Activated CD4-positive, alpha-beta memory T cell treated with anti-CD3 and anti-CD28 coated beads, Interleukin-2, amount 10 ng/mL, durations not matched to agents 7 days and 5 days (primary cell): ENCODE measurements around the gene DCXR. TPM values are rescaled to one million over a fixed set of nuclear protein-coding genes. Genes with fewer than 3 reads are reported as not detected.

Source experiments
- CTCF ChIA-PET: fragments of 350-600 bp; sonication (Branson Sonifier 250); formaldehyde crosslinking; loops from one replicate; lab custom pipeline; 2021; ENCODE audit warnings: antibody characterized with exemption, inconsistent platforms; lab: Charles Lee
- POLR2A ChIA-PET: fragments of 350-600 bp; sonication (Branson Sonifier 250); formaldehyde crosslinking; loops from one replicate; lab custom pipeline; 2021; ENCODE audit warnings: antibody characterized with exemption; lab: Charles Lee
- DNase-seq: peaks from one replicate; pipeline ENCODE4 v3.0.0-alpha.2; 2020
- H3K27ac Mint-ChIP-seq: one replicate; pipeline ENCODE4 v1.8.0; 2021; ENCODE audit warnings: mild to moderate bottlenecking, mixed read lengths
- H3K27me3 Mint-ChIP-seq: one replicate; pipeline ENCODE4 v1.8.0; 2021; ENCODE audit warnings: mixed read lengths
- H3K36me3 Mint-ChIP-seq: one replicate; pipeline ENCODE4 v1.8.0; 2021; ENCODE audit warnings: low read depth, mixed read lengths
- H3K4me1 Mint-ChIP-seq: one replicate; pipeline ENCODE4 v1.8.0; 2021; ENCODE audit warnings: mixed read lengths
- H3K4me3 Mint-ChIP-seq: one replicate; pipeline ENCODE4 v1.8.0; 2021; ENCODE audit warnings: mild to moderate bottlenecking, mixed read lengths
- H3K9me3 Mint-ChIP-seq: one replicate; pipeline ENCODE4 v1.8.0; 2021; ENCODE audit warnings: mixed read lengths
- total RNA-seq, 2 experiments: library from RNA; stranded (reverse); gene quantifications; one replicate each; pipeline ENCODE4 v1.2.3, GENCODE V29; 2021

The DCXR gene
- total RNA-seq, 2 experiments from 2014 or later, result 93.9 to 95.2 TPM

- Mint-ChIP-seq H3K4me3 (no peak overlapping the region), H3K36me3 (peaks cover 11% of the 10 kb centered on the region), H3K27ac (no peak overlapping the region), H3K4me1 (peaks cover 9% of the 10 kb centered on the region), H3K27me3 (no peaks in the 10 kb centered on the region), H3K9me3 (no peaks in the 10 kb centered on the region)
- no peak for DNase-seq
- POLR2A ChIA-PET, result interaction anchor here (1.0 kb wide), 1 partner anchor 69 kb away, joined by 3 read pairs; no protein-coding TSS in a partner anchor
- CTCF ChIA-PET, result no interaction called here
Measured at GRCh38 chr17:81986606-81987005, 50.9 kb downstream of the DCXR start.

Other genes with a start within 250 kb of the DCXR start
- gene GCGR, start 233.5 kb downstream of the DCXR start, total RNA-seq, result not detected
- 10 to 100 TPM; 37.1 to 38.2 TPM for gene MCRIP1, start 204.4 kb downstream of the DCXR start, total RNA-seq
- gene PPP1R27, start 202.6 kb downstream of the DCXR start, total RNA-seq, result not detected
- gene P4HB, start 177.2 kb downstream of the DCXR start, total RNA-seq, result 100 to 1,000 TPM; 483 to 496 TPM
- 100 to 1,000 TPM; 636 to 661 TPM for gene ARHGDIA, start 166.4 kb downstream of the DCXR start, total RNA-seq
- 100 to 1,000 TPM; 159 to 160 TPM for gene ALYREF, start 146.1 kb downstream of the DCXR start, total RNA-seq
- gene ANAPC11, start 146.0 kb downstream of the DCXR start, total RNA-seq, result 10 to 100 TPM; 95.9 to 98.4 TPM
- under 1 TPM in 1 of 2 experiments, not detected in 1; 0.38 TPM for gene NPB, start 135.5 kb downstream of the DCXR start, total RNA-seq
- gene PCYT2, start 126.3 kb downstream of the DCXR start, total RNA-seq, result 10 to 100 TPM; 41.6 to 44.4 TPM
- 10 to 100 TPM; 55.8 to 58.4 TPM for gene SIRT7, start 119.5 kb downstream of the DCXR start, total RNA-seq
- gene MAFG, start 110.0 kb downstream of the DCXR start, total RNA-seq, result 10 to 100 TPM; 35.2 to 36.5 TPM
- gene PYCR1, start 100.4 kb downstream of the DCXR start, total RNA-seq, result 10 to 100 TPM; 25.8 to 34.7 TPM
- not detected for gene MYADML2, start 90.5 kb downstream of the DCXR start, total RNA-seq
- under 1 TPM in 1 of 2 experiments, not detected in 1; 0.15 TPM for gene NOTUM, start 76.5 kb downstream of the DCXR start, total RNA-seq
- gene ASPSCR1, start 60.1 kb downstream of the DCXR start, total RNA-seq, result 10 to 100 TPM; 25.3 to 29.9 TPM
- 10 to 100 TPM; 52.7 to 54.7 TPM for gene CENPX, start 14.8 kb downstream of the DCXR start, total RNA-seq
- gene LRRC45, start 14.4 kb downstream of the DCXR start, total RNA-seq, result 10 to 100 TPM; 34.8 to 35.5 TPM
- gene RAC3, start 6.0 kb downstream of the DCXR start, total RNA-seq, result 1 to 10 TPM; 7.9 to 8.1 TPM
- 10 to 100 TPM; 26.3 to 28.4 TPM for gene RFNG, start 14.1 kb upstream of the DCXR start, total RNA-seq
- 10 to 100 TPM; 69.0 to 75.6 TPM for gene GPS1, start 14.2 kb upstream of the DCXR start, total RNA-seq
- gene DUS1L, start 28.1 kb upstream of the DCXR start, total RNA-seq, result 10 to 100 TPM; 98.8 to 99.3 TPM
- 100 to 1,000 TPM; 181 to 191 TPM for gene FASN, start 60.5 kb upstream of the DCXR start, total RNA-seq
- 10 to 100 TPM; 49.8 to 54.9 TPM for gene CCDC57, start 175.1 kb upstream of the DCXR start, total RNA-seq
- gene SLC16A3, start 191.3 kb upstream of the DCXR start, total RNA-seq, result 100 to 1,000 TPM; 206 to 210 TPM
- gene CSNK1D, start 236.0 kb upstream of the DCXR start, total RNA-seq, result 100 to 1,000 TPM; 116 TPM